ENCODE measurements around the gene LRRFIP2. TPM values are rescaled to one million over a fixed set of nuclear protein-coding genes. Genes with fewer than 3 reads are reported as not detected.

The LRRFIP2 gene
- total RNA-seq, 1 donor from 2014 or later, result 62.4 TPM

GRCh38 chr3:37030588-37030987 lies 143.8 kb downstream of the LRRFIP2 start:
- no peak overlapping the region for H3K27ac ChIP-seq (ENCODE audit: low read depth, low read length)
- TF ChIP-seq, protein P1, sequence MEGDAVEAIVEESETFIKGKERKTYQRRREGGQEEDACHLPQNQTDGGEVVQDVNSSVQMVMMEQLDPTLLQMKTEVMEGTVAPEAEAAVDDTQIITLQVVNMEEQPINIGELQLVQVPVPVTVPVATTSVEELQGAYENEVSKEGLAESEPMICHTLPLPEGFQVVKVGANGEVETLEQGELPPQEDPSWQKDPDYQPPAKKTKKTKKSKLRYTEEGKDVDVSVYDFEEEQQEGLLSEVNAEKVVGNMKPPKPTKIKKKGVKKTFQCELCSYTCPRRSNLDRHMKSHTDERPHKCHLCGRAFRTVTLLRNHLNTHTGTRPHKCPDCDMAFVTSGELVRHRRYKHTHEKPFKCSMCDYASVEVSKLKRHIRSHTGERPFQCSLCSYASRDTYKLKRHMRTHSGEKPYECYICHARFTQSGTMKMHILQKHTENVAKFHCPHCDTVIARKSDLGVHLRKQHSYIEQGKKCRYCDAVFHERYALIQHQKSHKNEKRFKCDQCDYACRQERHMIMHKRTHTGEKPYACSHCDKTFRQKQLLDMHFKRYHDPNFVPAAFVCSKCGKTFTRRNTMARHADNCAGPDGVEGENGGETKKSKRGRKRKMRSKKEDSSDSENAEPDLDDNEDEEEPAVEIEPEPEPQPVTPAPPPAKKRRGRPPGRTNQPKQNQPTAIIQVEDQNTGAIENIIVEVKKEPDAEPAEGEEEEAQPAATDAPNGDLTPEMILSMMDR (IDR thresholded peaks at IDR 0.05; ENCODE audit: insufficient read depth, low read depth, low read length), result no peak
- no peak for TF ChIP-seq EZH2 (IDR thresholded peaks at IDR 0.05; ENCODE audit: insufficient read depth, low read length)
- H3K4me2 ChIP-seq (ENCODE audit: low read length), result no peak overlapping the region
- no peak overlapping the region for H3K9ac ChIP-seq (ENCODE audit: low read length)
- no peak overlapping the region for H3K4me3 ChIP-seq (ENCODE audit: insufficient read depth, low read depth, low read length)
- peaks cover under 1% of the 10 kb centered on the region for H3K9me3 ChIP-seq (ENCODE audit: insufficient read depth, low read depth, low read length)
- H3K27me3 ChIP-seq (ENCODE audit: insufficient read depth, low read length), result no peaks in the 10 kb centered on the region
- H3K4me3 Mint-ChIP-seq (ENCODE audit: unreplicated experiment), result no peak overlapping the region
- no peak for FAIRE-seq
- H3K9me3 Mint-ChIP-seq (ENCODE audit: unreplicated experiment), result peaks cover 4% of the 10 kb centered on the region
- H4K20me1 ChIP-seq (ENCODE audit: insufficient read depth, low read length), result peaks cover 5% of the 10 kb centered on the region
- no peak overlapping the region for H2AFZ ChIP-seq (ENCODE audit: low read depth, low read length)
- H3K4me1 ChIP-seq (ENCODE audit: insufficient read depth, low read length), result no peaks in the 10 kb centered on the region
- H3K79me2 ChIP-seq (ENCODE audit: insufficient read depth, low read length), result no peaks in the 10 kb centered on the region
- no peaks in the 10 kb centered on the region for H3K27me3 Mint-ChIP-seq (ENCODE audit: low read depth, unreplicated experiment)
- peaks cover 14% of the 10 kb centered on the region for H3K4me1 Mint-ChIP-seq (ENCODE audit: low read depth, unreplicated experiment)
- peaks cover 52% of the 10 kb centered on the region for H3K36me3 ChIP-seq (ENCODE audit: insufficient read depth, low read length)
- H3K27ac Mint-ChIP-seq (ENCODE audit: unreplicated experiment), result no peak overlapping the region
- peaks cover 36% of the 10 kb centered on the region for H3K36me3 Mint-ChIP-seq (ENCODE audit: low read depth, unreplicated experiment)
- no peak for DNase-seq (ENCODE audit: low read depth)

DNA sequence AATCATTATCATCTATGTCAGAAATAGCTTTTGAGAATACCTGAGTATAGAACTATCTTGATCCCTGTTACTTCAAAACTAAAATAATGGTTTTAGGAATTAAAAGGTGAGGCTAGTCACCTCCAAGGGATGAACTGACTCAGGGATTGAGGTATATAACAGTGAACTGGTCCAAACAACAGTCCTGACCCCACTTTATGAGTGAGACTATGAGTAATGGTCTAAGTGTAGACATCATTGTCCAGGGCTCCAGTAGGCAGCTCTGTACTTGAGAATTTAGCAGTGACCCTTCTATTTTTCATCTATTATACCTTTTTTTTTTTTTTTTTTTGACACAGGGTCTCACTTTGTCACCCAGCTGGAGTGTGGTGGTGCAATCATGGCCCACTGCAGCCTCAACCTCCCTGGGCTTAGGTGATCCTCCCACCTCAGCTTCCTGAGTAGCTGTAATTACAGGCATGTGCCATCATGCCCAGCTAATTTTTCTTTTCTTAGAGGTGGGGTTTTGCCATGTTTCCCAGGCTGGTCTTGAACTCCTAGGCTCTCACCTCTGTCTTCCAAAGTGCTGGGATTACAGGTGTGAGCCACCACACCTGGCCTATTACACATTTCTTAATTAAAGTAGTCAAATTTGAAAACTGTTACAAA lies 144.7 kb downstream of the LRRFIP2 start:
- no peak for FAIRE-seq
- DNase-seq (ENCODE audit: low read depth), result no peak
- Histone ChIP-seq H3K27ac (ENCODE audit: low read depth, low read length) (no peak overlapping the region), H2AFZ (ENCODE audit: low read depth, low read length) (no peak overlapping the region), H3K27me3 (ENCODE audit: insufficient read depth, low read length) (no peaks in the 10 kb centered on the region), H4K20me1 (ENCODE audit: insufficient read depth, low read length) (peaks cover 5% of the 10 kb centered on the region), H3K79me2 (ENCODE audit: insufficient read depth, low read length) (no peaks in the 10 kb centered on the region), H3K9me3 (ENCODE audit: insufficient read depth, low read depth, low read length) (no peaks in the 10 kb centered on the region), H3K4me2 (ENCODE audit: low read length) (no peak overlapping the region), H3K4me1 (ENCODE audit: insufficient read depth, low read length) (no peaks in the 10 kb centered on the region), H3K9ac (ENCODE audit: low read length) (no peak overlapping the region), H3K36me3 (ENCODE audit: insufficient read depth, low read length) (peaks cover 49% of the 10 kb centered on the region), H3K4me3 (ENCODE audit: insufficient read depth, low read depth, low read length) (no peak overlapping the region)
- Mint-ChIP-seq H3K4me3 (ENCODE audit: unreplicated experiment) (no peak overlapping the region), H3K27ac (ENCODE audit: unreplicated experiment) (no peak overlapping the region), H3K36me3 (ENCODE audit: low read depth, unreplicated experiment) (peaks cover 32% of the 10 kb centered on the region), H3K9me3 (ENCODE audit: unreplicated experiment) (no peaks in the 10 kb centered on the region), H3K4me1 (ENCODE audit: low read depth, unreplicated experiment) (peaks cover 14% of the 10 kb centered on the region), H3K27me3 (ENCODE audit: low read depth, unreplicated experiment) (no peaks in the 10 kb centered on the region)
- TF ChIP-seq, protein P1 (IDR thresholded peaks at IDR 0.05; ENCODE audit: insufficient read depth, low read depth, low read length), result no peak
- TF ChIP-seq EZH2 (IDR thresholded peaks at IDR 0.05; ENCODE audit: insufficient read depth, low read length), result no peak

DNA sequence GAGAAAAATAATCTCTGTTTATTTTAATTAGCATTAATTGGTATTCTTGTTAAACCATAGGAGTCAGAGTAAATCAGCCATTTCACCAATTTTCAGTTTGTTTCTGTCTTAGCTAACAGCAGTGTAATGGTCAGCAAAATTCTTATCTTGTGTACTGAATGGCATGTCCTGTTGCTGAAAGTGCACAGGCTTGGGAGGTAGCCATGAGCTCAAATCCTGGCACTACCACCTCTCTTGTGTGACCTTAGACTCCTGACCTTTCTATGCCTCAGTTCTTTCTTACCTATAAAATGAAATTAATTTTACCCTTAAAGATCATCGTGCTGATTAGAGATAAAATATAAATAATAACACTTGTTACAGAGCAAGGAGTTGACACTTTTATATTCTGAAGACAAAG lies 145.3 kb downstream of the LRRFIP2 start:
- Mint-ChIP-seq H3K4me3 (ENCODE audit: unreplicated experiment) (no peak overlapping the region), H3K27ac (ENCODE audit: unreplicated experiment) (no peak overlapping the region), H3K36me3 (ENCODE audit: low read depth, unreplicated experiment) (peaks cover 33% of the 10 kb centered on the region), H3K27me3 (ENCODE audit: low read depth, unreplicated experiment) (no peaks in the 10 kb centered on the region), H3K9me3 (ENCODE audit: unreplicated experiment) (no peaks in the 10 kb centered on the region), H3K4me1 (ENCODE audit: low read depth, unreplicated experiment) (peaks cover 14% of the 10 kb centered on the region)
- H3K4me2 ChIP-seq (ENCODE audit: low read length), result no peak overlapping the region
- H2AFZ ChIP-seq (ENCODE audit: low read depth, low read length), result no peak overlapping the region
- H3K36me3 ChIP-seq (ENCODE audit: insufficient read depth, low read length), result peaks cover 49% of the 10 kb centered on the region
- DNase-seq (ENCODE audit: low read depth) (no peak), FAIRE-seq (no peak)
- peaks cover 5% of the 10 kb centered on the region for H4K20me1 ChIP-seq (ENCODE audit: insufficient read depth, low read length)
- H3K27ac ChIP-seq (ENCODE audit: low read depth, low read length), result no peak overlapping the region
- no peaks in the 10 kb centered on the region for H3K27me3 ChIP-seq (ENCODE audit: insufficient read depth, low read length)
- H3K9me3 ChIP-seq (ENCODE audit: insufficient read depth, low read depth, low read length), result no peaks in the 10 kb centered on the region
- TF ChIP-seq, protein P1 (IDR thresholded peaks at IDR 0.05; ENCODE audit: insufficient read depth, low read depth, low read length), result no peak
- TF ChIP-seq EZH2 (IDR thresholded peaks at IDR 0.05; ENCODE audit: insufficient read depth, low read length), result no peak
- H3K4me1 ChIP-seq (ENCODE audit: insufficient read depth, low read length), result no peaks in the 10 kb centered on the region
- H3K4me3 ChIP-seq (ENCODE audit: insufficient read depth, low read depth, low read length), result no peak overlapping the region
- H3K79me2 ChIP-seq (ENCODE audit: insufficient read depth, low read length), result no peaks in the 10 kb centered on the region
- H3K9ac ChIP-seq (ENCODE audit: low read length), result no peak overlapping the region
